NCI-H2107 treated with DMSO at 0.1 percent for 48 hours (cell line): ENCODE data around the gene EMP3.

Source experiments
- DNase-seq: peaks from one replicate; lab custom pipeline; 2025; ENCODE audit not compliant: unreplicated experiment; lab: John Stamatoyannopoulos, UW

EMP3 gene

GRCh38 chr19:48373567-48373966, 48.2 kb downstream of the EMP3 start:
- DNase-seq = no peak

GRCh38 chr19:48378194-48378570, 52.8 kb downstream of the EMP3 start:
- no peak for DNase-seq

GRCh38 chr19:48379058-48379457, 53.7 kb downstream of the EMP3 start:
- DNase-seq = no peak
